Inferior parietal cortex (tissue), 1 donor: ENCODE data around the gene HSPB7.

Experiments
- DNase-seq: peaks from one replicate; pipeline ENCODE4 v3.0.0-alpha.2; 2016; ENCODE audit errors: extremely low spot score

HSPB7 gene

DNA sequence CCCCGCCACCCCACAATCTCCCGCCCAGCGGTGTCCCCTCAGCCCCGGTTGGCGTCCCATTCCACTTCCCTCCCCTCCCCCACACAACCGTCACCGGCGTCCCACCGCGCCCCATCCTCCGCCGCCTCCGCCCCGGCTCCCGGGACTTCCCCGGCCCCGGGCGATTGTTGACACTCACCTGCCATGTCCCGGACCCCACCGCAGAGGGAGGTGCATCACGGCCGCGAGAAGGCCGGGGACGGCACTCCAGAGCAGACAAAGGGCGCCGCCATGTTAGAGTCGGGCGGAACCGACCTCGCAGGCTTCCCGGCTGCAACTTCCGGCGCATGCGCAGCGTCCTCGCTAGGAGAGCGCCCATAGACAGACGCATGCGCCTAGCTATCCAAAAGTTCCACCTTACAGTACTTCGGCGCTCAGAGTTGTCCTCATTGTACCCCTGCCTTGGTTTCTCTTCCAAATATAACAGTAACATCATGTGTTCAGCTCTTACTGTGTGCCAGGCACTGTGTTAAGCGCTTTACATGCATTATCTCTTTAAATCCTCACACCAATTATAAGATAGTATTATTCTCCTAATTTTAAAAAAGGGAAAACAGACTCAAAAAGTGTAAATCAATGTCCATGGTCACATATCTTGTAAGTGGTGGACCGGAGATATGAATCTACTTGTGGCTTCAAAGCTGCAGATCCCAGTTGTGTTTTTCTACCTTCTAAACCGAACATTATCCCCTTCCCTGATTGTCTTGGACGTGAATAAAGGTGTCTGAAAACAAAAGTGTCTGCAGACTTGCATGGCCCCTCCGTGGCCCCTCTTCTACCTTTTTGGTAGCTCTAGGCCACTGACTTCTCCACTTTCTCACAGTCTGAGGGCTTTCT lies 41.8 kb downstream of the HSPB7 start, which contains the start of gene ZBTB17:
Gene ZBTB17, minus strand, starts transcription at position 297 of the 876 bp plus-strand sequence. CDS start 27,606 bp downstream, outside the sequence.
- peak; percentile 95 for DNase-seq

DNA sequence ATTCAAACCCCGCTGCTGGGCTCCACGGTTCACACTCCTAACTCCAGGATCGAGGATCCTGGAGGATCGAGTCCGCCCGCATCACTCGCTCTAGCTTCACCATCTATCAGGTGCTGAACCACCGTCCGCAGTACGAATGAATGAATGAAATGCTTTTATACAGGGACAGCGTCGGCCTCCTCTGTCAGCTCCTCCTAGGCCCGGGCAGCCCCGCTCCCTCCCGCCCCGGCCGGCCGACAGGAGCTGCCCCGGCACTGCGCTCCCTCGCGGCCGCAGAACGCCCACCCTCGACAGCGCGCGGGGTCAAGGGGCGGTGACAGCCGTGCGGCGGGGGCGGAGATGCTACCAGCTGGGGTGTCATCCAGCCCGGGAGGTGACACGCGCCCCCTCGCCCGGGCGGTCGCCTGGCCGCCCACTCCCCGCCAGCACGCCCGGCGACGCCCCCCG lies 42.5 kb downstream of the HSPB7 start:
- no peak for DNase-seq

DNA sequence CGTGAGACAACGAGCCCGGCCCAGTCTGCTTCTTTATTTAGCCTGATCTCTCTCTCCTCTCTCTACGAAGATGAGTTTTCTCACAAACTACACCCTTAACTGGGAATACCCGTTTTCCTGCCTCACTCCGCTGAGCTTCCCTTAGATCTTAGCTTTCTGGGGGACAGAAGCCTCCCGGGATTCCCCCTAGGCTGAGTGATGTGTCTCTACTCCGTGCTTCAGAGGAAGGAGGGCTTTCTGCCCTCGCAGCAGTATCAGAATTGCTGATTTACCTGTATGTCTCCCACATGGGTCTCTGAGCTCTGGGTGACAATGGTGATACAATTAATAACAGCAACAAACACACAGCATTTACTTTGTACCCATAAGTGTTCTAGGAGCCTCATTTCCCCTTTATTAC lies 43.0 kb downstream of the HSPB7 start:
- no peak for DNase-seq

DNA sequence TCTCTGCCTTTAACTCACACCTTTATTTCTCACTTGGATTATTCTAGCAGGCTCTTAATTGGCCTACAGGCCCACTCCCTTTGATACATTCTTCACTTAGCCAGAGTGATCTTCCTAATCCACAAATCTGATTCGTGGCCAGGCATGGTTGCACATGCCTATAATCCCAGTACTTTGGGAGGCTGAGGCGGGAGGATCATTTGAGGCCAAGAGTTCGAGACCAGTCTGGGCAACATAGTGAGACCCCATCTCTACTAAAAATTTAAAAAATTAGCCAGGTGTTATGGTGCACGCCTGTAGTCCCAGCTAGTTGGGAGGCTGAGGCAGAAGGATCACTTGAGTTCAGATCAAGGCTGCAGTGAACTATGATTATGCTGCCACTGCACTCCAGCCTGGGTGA lies 44.1 kb downstream of the HSPB7 start:
- DNase-seq, result no peak

DNA sequence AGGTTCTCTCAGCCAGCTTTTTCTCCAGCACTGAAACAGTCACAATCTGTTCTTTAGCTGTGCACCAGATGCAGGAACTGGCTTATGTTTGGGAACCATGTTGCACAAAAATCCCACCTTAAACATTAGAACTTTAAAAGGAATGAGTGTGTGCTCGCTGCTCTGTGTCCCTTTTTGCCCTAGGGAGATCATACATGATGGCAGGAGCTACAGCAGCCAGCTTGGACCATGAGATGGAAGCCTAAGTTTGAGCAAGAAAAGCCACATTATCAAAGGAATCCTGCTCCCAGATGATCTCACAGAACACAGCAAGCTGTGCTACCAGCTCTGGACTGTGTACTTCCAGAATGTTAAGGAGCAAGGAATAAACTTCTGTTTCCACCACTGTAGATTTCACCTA lies 45.4 kb downstream of the HSPB7 start:
- no peak for DNase-seq

DNA sequence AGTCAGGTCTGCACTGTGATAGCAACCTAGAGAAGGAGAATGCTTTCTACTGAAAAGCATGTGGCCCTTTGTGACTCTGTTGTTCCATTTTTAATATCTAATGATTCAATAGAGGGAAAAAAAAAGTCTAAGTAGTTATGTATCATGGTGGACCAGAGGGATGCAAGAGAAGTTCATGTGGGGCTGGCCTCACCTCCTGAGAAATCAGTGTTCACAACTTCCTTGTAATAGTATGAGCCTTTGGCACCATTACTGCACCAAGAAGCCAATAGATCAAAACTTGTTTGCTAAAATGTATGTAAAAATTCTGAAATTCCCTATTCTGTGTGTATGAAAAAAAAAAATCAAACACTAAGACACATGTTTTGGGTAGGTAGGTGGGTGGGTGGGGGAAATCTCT lies 46.9 kb downstream of the HSPB7 start:
- DNase-seq, result no peak

DNA sequence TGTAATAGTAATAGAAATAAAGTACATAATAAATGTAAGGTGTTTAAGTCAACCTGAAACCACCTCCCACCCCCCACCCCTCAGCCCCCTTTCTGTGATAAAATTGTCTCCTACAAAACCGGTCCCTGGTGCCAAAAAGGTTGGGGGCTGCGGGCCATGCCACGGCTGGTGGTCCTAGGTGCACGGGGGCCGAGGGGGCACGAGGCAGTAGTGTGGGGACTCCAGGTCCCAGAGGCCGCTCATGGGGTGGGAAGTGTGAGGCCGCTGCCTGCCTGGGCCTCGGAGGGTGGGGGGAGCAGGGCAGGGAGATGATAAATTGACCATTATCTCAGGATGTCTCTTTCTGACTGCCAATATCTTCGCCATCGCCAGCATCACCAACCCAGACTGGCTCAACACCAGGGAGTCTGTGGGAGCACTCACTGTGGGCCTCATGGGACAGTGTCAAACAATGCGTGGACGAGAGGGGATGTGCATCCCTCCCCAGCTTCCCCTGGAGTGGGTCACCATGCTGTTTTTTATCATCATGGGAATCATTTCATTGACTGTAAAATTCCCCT lies 48.4 kb downstream of the HSPB7 start:
- no peak for DNase-seq

DNA sequence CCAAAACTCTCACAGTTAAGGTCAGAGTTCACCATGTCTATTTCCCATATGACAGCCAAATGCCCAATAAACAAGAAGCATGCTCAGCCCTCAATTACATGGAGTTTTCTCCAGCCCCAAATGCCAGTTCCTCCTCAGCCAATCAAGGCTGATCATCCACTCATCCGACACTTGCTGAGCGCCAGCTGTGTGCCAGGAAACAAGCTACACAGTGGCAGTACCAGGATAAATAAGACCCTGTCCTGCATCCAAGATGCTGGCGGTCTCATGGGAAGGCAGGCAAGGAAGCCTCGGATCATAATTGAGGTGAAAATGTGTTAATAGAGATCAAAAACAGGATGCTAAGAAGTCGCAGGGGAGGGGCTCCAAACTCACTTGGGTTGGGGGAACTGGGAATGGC lies 49.7 kb downstream of the HSPB7 start:
- DNase-seq, result no peak

DNA sequence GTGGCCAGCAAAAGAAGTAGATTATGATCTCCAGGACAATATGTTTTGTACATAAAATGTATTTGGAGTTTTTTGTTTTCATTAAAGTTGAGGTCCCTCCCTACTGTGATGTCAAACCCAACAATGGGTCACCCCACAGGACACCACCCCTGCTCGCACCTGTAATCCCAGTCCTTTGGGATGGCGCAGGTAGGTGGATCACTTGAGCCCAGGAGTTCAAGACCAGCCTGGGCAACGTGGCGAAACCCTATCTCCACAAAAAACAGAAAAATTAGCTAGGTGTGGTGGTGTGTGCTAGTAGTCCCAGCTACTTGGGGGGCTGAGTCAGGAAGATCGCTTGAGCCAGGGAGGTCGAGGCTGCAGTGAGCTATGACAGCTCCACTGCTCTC lies 50.9 kb downstream of the HSPB7 start:
- no peak for DNase-seq

DNA sequence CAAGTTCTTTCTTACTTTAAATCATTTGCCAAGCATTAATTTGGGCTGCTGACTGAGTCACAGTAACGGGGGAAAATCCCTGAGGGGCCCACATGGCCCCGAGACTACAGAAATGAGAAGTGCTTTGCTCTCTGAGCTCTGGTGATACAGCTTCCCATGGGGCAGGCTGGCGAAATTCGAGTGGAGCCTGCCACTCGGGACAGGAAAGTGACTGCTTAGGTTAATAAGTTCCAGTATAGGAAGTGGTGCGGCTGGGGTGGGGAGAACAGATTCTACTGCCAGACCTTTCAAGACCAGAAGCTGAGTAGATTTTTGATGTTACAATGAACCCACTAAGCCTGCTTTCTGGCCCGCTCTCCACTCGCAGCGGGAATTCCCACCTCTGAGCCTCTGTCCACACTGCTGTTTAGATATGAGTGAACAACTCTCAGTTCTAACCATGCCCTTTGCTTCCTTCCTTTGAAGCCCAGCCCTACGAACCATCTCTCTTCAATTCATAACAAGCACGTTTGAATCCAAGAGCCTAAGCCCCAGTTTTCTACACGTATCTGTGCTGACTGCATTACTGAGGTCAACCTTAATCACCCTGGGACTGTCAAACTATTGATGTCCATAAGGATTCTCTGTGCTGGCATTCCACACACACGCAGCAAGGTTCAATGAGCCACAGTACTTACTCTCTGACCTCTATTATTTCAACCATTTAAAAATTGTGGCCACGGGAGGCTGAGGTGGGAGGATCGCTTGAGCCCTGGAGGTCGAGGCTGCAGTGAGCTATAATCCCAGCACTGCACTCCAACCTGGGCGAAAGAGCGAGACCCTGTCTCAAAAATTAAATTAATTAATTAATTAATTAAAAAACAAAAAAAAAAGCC lies 51.5 kb downstream of the HSPB7 start:
- no peak for DNase-seq

DNA sequence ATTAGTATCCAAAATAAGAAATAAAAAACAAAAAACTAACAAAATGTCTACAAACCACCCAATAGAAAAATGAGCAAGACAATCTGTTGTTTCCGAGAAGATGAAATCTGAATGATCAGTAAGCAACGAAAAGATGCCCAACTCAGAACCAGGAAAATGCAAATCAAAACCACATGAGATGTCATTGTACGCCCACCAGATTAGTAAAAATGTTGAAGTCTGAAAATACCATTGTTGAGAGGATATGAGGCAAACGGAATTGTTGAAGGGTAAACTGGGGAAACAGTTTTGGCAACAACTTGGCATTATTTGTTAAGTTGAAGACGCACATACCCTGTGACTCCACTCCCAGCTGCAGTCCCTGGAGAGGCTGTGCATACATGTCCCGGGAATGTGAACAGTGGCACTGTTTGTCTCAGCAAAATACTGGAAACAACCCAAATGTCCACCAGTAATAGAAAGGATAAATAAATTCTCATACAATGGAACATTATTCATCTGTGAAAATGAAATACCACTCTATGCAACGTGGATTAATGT lies 52.5 kb downstream of the HSPB7 start:
- peak; percentile 84 for DNase-seq
